ENCODE results near the gene DSCAML1.

Gene DSCAML1

DNA sequence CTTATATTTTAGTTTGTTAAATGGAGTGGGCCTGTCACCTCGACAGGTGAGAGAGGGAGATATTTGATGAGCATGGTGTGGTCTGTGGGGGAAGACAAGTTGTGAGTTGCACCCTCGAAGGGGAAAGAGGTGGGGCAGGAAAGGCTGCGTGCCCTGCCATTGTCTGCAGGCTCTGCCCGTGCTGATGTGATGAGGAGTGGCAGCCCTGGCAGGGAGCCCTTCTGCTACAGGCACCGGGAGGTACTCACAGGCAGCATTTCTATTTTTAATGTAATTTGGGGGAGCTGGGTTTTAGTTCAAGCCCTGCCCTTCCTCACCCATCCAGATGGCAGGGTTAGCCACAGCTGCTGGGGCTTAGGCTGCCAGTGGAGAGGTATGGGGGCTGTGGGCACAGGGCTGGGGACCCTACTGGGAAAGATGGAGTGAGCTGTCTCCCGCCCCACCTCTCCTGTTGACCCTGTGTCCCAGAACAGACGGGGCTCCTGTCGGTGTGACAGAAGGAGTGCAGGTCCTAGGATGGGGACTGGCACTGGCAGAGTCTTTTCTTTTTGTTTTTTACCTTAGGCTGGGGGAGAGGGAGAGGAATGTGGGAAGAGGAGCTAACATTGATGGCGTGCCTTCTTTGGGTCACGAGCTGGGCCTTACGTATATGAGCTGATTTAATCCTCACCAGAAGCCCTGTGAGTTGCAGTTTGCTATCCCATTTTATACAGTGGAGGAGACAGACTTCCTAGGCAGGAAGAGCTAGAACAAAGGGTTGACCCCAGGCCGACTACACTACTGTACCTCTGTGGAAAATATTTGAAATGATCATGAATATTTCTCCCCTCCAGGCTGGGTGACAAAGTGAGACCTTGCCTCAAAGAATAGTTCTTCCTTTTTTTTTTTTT lies 417.8 kb downstream of the DSCAML1 start:
- DNase-seq (ENCODE audit: low read depth): no peak

Measured in stimulated activated CD8-positive, alpha-beta memory T cell treated with anti-CD3 and anti-CD28 coated beads, Interleukin-4, amount 100 ng/mL, for 24 hours (primary cell).